Hippocampal formation (tissue), 2 donors: ENCODE results near the gene PI4K2A.
A peak's percentile ranks its signal among the peaks of the same experiment; 100 is the strongest.
"Not testable (repeated sequence)": the region's sequence is repeated elsewhere in the genome, so short reads cannot be mapped to it uniquely, and the experiment has no call there.

Source experiments
- DNase-seq, 2 donors: peaks; one replicate each; lab custom pipeline; 2025; lab: John Stamatoyannopoulos, UW

The PI4K2A gene

GRCh38 chr10:97675222-97675621 is 34.8 kb downstream of the PI4K2A start:
- no peak for DNase-seq

GRCh38 chr10:97676770-97677581 is 36.5 kb downstream of the PI4K2A start:
- peak in 1 of 2 donors; percentile 9 for DNase-seq

- no peak for DNase-seq
Measured at GRCh38 chr10:97679594-97679993, 39.1 kb downstream of the PI4K2A start.

GRCh38 chr10:97682042-97682441 is 41.6 kb downstream of the PI4K2A start:
- no peak for DNase-seq

- DNase-seq, result no peak
Measured at GRCh38 chr10:97683556-97684367, 43.3 kb downstream of the PI4K2A start.

GRCh38 chr10:97684368-97684713 is 43.9 kb downstream of the PI4K2A start:
- DNase-seq, result not testable (repeated sequence)

- no peak for DNase-seq
Measured at GRCh38 chr10:97684866-97685394, 44.5 kb downstream of the PI4K2A start.

GRCh38 chr10:97685395-97685958 is 45.0 kb downstream of the PI4K2A start:
- DNase-seq, result no peak

GRCh38 chr10:97686301-97686961 is 46.0 kb downstream of the PI4K2A start:
- DNase-seq, result no peak

- DNase-seq, result peak; percentile 91
Measured at GRCh38 chr10:97686962-97687784, 46.7 kb downstream of the PI4K2A start, which contains the start of gene AVPI1. Gene AVPI1, minus strand, starts transcription at chr10:97687241. Its CDS starts 7,336 bp downstream, at chr10:97679905.

- no peak for DNase-seq
Measured at GRCh38 chr10:97687785-97688781, 47.6 kb downstream of the PI4K2A start.

- no peak for DNase-seq
Measured at GRCh38 chr10:97689559-97690020, 49.1 kb downstream of the PI4K2A start.

- no peak for DNase-seq
Measured at GRCh38 chr10:97690133-97690532, 49.7 kb downstream of the PI4K2A start.

GRCh38 chr10:97698072-97698655 is 57.7 kb downstream of the PI4K2A start:
- not testable (repeated sequence) for DNase-seq

GRCh38 chr10:97701438-97702069 is 61.1 kb downstream of the PI4K2A start:
- peak; percentile 62 to 78 for DNase-seq

- no peak for DNase-seq
Measured at GRCh38 chr10:97703398-97704067, 63.1 kb downstream of the PI4K2A start.

GRCh38 chr10:97704341-97704740 is 63.9 kb downstream of the PI4K2A start:
- DNase-seq, result no peak
